GM12801 (cell line): ENCODE results near the gene ARHGAP30.

ENCODE experiments used
- TF ChIP-seq, protein P1 (sequence below): IDR thresholded peaks from one replicate; pipeline ENCODE4 v1.5.1; 2011; ENCODE audit warnings: control low read depth; ENCODE audit not compliant: insufficient read length; ENCODE audit errors: extremely low read depth

The ARHGAP30 gene, protein sequence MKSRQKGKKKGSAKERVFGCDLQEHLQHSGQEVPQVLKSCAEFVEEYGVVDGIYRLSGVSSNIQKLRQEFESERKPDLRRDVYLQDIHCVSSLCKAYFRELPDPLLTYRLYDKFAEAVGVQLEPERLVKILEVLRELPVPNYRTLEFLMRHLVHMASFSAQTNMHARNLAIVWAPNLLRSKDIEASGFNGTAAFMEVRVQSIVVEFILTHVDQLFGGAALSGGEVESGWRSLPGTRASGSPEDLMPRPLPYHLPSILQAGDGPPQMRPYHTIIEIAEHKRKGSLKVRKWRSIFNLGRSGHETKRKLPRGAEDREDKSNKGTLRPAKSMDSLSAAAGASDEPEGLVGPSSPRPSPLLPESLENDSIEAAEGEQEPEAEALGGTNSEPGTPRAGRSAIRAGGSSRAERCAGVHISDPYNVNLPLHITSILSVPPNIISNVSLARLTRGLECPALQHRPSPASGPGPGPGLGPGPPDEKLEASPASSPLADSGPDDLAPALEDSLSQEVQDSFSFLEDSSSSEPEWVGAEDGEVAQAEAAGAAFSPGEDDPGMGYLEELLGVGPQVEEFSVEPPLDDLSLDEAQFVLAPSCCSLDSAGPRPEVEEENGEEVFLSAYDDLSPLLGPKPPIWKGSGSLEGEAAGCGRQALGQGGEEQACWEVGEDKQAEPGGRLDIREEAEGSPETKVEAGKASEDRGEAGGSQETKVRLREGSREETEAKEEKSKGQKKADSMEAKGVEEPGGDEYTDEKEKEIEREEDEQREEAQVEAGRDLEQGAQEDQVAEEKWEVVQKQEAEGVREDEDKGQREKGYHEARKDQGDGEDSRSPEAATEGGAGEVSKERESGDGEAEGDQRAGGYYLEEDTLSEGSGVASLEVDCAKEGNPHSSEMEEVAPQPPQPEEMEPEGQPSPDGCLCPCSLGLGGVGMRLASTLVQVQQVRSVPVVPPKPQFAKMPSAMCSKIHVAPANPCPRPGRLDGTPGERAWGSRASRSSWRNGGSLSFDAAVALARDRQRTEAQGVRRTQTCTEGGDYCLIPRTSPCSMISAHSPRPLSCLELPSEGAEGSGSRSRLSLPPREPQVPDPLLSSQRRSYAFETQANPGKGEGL

DNA sequence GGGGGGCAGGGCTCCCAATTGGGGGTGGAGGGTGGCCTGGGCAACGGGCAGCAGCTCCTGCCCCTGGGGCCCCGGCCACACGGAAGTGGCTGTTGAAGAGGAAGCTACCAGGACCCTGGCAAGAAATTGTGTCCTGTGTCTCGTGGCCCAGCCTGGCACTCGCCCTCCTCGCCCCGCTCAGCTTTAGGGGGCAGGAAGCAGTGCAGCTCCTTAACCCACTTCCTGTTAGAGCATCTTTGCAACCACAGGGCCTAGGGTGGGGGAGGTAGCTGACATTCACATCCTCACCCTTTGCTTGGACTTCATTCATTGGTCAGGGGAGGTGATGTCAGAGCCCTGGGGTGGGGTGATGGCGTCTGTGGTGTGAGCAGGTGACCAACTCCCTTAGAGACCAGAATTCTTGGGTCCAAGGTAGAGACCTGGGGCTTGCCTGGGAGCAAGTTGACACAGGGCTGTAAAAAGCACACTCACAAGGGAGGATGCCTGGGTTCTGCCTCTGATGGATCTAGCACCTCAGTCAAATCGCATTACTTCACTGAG is at the start of gene ARHGAP30:
TSS of gene ARHGAP30 (minus strand) at position 161 of the 540 bp plus-strand sequence. CDS start 267 bp downstream, outside the sequence.
- TF ChIP-seq, protein P1, sequence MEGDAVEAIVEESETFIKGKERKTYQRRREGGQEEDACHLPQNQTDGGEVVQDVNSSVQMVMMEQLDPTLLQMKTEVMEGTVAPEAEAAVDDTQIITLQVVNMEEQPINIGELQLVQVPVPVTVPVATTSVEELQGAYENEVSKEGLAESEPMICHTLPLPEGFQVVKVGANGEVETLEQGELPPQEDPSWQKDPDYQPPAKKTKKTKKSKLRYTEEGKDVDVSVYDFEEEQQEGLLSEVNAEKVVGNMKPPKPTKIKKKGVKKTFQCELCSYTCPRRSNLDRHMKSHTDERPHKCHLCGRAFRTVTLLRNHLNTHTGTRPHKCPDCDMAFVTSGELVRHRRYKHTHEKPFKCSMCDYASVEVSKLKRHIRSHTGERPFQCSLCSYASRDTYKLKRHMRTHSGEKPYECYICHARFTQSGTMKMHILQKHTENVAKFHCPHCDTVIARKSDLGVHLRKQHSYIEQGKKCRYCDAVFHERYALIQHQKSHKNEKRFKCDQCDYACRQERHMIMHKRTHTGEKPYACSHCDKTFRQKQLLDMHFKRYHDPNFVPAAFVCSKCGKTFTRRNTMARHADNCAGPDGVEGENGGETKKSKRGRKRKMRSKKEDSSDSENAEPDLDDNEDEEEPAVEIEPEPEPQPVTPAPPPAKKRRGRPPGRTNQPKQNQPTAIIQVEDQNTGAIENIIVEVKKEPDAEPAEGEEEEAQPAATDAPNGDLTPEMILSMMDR: no peak

DNA sequence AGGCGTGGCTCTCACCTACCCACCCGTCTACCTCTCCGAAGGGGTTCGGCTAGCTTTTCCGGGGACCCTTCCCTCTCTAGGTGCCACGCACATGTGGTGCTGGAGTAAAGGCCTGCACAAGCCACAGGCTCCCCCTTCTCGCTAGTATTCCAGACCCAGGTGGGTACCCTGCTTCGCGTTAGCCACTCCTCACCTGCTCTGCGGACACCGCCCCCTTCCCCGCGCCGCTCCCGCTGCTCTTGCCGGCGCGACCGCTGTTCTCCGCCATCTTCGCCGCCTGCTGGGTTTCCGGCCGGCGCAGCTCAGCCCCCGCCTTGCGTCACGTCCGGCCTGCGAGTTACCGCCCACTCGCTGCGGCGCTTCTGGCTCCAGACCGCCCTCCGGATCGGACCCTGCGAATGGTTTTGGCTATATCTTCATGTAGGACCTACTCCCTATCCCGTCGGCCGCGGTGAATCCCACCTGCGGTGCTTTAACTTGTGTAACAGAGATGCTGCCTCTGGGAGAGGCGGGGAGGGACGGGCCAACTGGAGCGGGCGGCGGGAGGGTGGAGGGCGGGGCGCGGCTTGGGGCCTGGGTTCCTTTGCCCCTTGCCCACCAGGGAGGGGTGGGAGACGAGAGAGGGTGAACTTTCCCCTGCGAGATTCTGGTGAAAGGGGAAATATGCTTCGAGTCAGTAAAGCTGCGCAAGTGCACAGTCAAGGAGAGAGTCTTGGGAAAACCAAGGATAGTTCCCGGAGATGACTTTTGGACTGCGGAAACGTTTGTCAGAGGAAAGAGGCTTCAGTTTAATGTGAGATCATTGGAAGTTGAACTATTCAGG is 48.3 kb upstream of the ARHGAP30 start, which contains the start of the genes NIT1 and PFDN2:
TSS of gene NIT1 (plus strand) at position 347 of the 823 bp plus-strand sequence. CDS start at position 419, 72 bp downstream.
TSS of gene PFDN2 (minus strand) at position 279 of the 823 bp plus-strand sequence. CDS start at position 268, 11 bp downstream.
- TF ChIP-seq, protein P1: no peak

- TF ChIP-seq, protein P1: no peak
These were observed 45.5 kb upstream of the ARHGAP30 start for GRCh38 chr1:161115132-161115711.

GRCh38 chr1:161114556-161114955 is 44.9 kb upstream of the ARHGAP30 start:
- TF ChIP-seq, protein P1: no peak

GRCh38 chr1:161113915-161114314 is 44.2 kb upstream of the ARHGAP30 start:
- TF ChIP-seq, protein P1: no peak

GRCh38 chr1:161111527-161111926 is 41.8 kb upstream of the ARHGAP30 start:
- TF ChIP-seq, protein P1: no peak
